Measurements from ENCODE around the gene TRPT1. TPM values are rescaled to one million over a fixed set of nuclear protein-coding genes. Genes with fewer than 3 reads are reported as not detected.

TRPT1 gene
- total RNA-seq, 6 donors from 2014 or later: 27.2 to 69.1 (median 35.2) TPM

- no peak for ATAC-seq (ENCODE audit: low FRiP score in 2 of 2)
- peaks cover 19 to 89% (median 80%) of the 10 kb centered on the region in 4 donors for H3K36me3 ChIP-seq
- 94 to 95% methylated on average over 9 to 24 of the region's 24 CpGs for WGBS, 2 donors
- peaks cover 0 to 11% (median 4%) of the 10 kb centered on the region in 4 donors for H3K4me1 ChIP-seq
- H3K9me3 ChIP-seq: no peaks in the 10 kb centered on the region
- TF ChIP-seq POLR2AphosphoS5 (IDR thresholded peaks at IDR 0.05) (no peak), POLR2A (IDR thresholded peaks at IDR 0.05) (no peak)
- H3K4me3 ChIP-seq: no peak overlapping the region
- H3K27ac ChIP-seq: no peak overlapping the region
- H3K27me3 ChIP-seq: no peaks in the 10 kb centered on the region
- peak in 1 of 2 donors; percentile 72 for DNase-seq
Measured at GRCh38 chr11:64258356-64258755, 32.4 kb upstream of the TRPT1 start.

- no peak for ATAC-seq (ENCODE audit: low FRiP score in 2 of 2)
- TF ChIP-seq POLR2A (IDR thresholded peaks at IDR 0.05) (no peak), POLR2AphosphoS5 (IDR thresholded peaks at IDR 0.05) (no peak), EP300 (IDR thresholded peaks at IDR 0.05) (no peak)
- TF ChIP-seq, protein P1, sequence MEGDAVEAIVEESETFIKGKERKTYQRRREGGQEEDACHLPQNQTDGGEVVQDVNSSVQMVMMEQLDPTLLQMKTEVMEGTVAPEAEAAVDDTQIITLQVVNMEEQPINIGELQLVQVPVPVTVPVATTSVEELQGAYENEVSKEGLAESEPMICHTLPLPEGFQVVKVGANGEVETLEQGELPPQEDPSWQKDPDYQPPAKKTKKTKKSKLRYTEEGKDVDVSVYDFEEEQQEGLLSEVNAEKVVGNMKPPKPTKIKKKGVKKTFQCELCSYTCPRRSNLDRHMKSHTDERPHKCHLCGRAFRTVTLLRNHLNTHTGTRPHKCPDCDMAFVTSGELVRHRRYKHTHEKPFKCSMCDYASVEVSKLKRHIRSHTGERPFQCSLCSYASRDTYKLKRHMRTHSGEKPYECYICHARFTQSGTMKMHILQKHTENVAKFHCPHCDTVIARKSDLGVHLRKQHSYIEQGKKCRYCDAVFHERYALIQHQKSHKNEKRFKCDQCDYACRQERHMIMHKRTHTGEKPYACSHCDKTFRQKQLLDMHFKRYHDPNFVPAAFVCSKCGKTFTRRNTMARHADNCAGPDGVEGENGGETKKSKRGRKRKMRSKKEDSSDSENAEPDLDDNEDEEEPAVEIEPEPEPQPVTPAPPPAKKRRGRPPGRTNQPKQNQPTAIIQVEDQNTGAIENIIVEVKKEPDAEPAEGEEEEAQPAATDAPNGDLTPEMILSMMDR (IDR thresholded peaks at IDR 0.05): no peak
- no peak overlapping the region for H3K27ac ChIP-seq
- no peaks in the 10 kb centered on the region for H3K27me3 ChIP-seq
- WGBS, 2 donors: 83 to 87% methylated on average over 4 to 15 of the region's 15 CpGs
- no peak overlapping the region for H3K4me3 ChIP-seq
- H3K4me1 ChIP-seq: peaks cover 13 to 28% (median 21%) of the 10 kb centered on the region in 4 donors
- H3K36me3 ChIP-seq: peaks cover 15 to 69% (median 59%) of the 10 kb centered on the region in 4 donors
- DNase-seq: peak in 1 of 2 donors; percentile 75
- H3K9me3 ChIP-seq: no peaks in the 10 kb centered on the region
Measured at GRCh38 chr11:64256300-64256699, 30.3 kb upstream of the TRPT1 start.

GRCh38 chr11:64255135-64256128 lies 29.4 kb upstream of the TRPT1 start:
- Histone ChIP-seq H3K27ac (no peak overlapping the region), H3K27me3 (no peaks in the 10 kb centered on the region), H3K36me3 (peaks cover 15 to 62% (median 56%) of the 10 kb centered on the region in 4 donors), H3K4me3 (no peak overlapping the region), H3K9me3 (no peaks in the 10 kb centered on the region), H3K4me1 (peaks cover 19 to 36% (median 28%) of the 10 kb centered on the region in 4 donors)
- ATAC-seq (ENCODE audit: low FRiP score in 2 of 2): no peak
- TF ChIP-seq POLR2A (IDR thresholded peaks at IDR 0.05) (no peak), POLR2AphosphoS5 (IDR thresholded peaks at IDR 0.05) (no peak), EP300 (IDR thresholded peaks at IDR 0.05) (no peak)
- TF ChIP-seq, protein P1 (IDR thresholded peaks at IDR 0.05): no peak
- DNase-seq: peak in 1 of 2 donors; percentile 59
- WGBS, 2 donors: 89 to 93% methylated on average over 22 to 35 of the region's 35 CpGs

- DNase-seq: peak in 1 of 2 donors; percentile 77
- TF ChIP-seq POLR2A (IDR thresholded peaks at IDR 0.05) (no peak), POLR2AphosphoS5 (IDR thresholded peaks at IDR 0.05) (no peak), EP300 (IDR thresholded peaks at IDR 0.05) (no peak)
- TF ChIP-seq, protein P1 (IDR thresholded peaks at IDR 0.05): no peak
- Histone ChIP-seq H3K4me3 (no peak overlapping the region), H3K9me3 (no peaks in the 10 kb centered on the region), H3K27me3 (no peaks in the 10 kb centered on the region), H3K36me3 (peaks cover 11 to 51% (median 46%) of the 10 kb centered on the region in 4 donors), H3K27ac (peak overlapping the region in 1 of 4 donors; percentile 4), H3K4me1 (peaks cover 20 to 37% (median 28%) of the 10 kb centered on the region in 4 donors)
- WGBS, 2 donors: 76% methylated on average over 7 of the region's 7 CpGs; no CpG with 5 or more reads in 1 of the 2 donors
- no peak for ATAC-seq (ENCODE audit: low FRiP score in 2 of 2)
Measured at GRCh38 chr11:64254326-64254725, 28.3 kb upstream of the TRPT1 start.

DNA sequence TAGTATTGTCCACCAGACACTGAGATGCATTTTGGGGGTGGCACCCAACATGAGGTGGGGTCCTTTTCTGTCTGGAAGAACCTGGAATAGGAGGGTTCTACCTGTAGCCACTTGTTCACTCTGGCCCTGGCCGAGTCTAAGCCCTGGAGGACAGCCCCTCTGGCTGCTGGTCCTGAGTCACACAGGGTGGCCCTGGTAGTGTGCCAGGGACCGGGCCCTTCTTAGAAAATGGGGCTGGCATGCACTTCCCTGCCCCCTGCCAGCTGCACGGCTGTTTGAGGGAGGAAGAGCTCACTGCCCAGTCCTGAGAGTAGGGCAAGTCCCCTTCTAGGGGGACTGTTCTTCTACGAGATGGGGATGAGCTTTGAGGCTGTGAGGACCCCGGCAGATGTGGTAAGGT lies 27.5 kb upstream of the TRPT1 start:
- TF ChIP-seq POLR2AphosphoS5 (IDR thresholded peaks at IDR 0.05) (no peak), POLR2A (IDR thresholded peaks at IDR 0.05) (no peak), EP300 (IDR thresholded peaks at IDR 0.05) (no peak)
- TF ChIP-seq, protein P1 (IDR thresholded peaks at IDR 0.05): no peak
- 56 to 59% methylated on average over 2 to 5 of the region's 5 CpGs for WGBS, 2 donors
- Histone ChIP-seq H3K36me3 (peaks cover 7 to 43% (median 38%) of the 10 kb centered on the region in 4 donors), H3K4me3 (no peak overlapping the region), H3K27ac (peak overlapping the region in 1 of 4 donors; percentile 4), H3K9me3 (no peaks in the 10 kb centered on the region), H3K27me3 (no peaks in the 10 kb centered on the region), H3K4me1 (peaks cover 20 to 37% (median 28%) of the 10 kb centered on the region in 4 donors)
- ATAC-seq (ENCODE audit: low FRiP score in 2 of 2) (no peak), DNase-seq (no peak)
